Activated CD4-positive, alpha-beta T cell treated with anti-CD3 and anti-CD28 coated beads, Interleukin-2, amount 50 U/mL, for 16 hours (primary cell): ENCODE data around the gene CTNNBIP1.
A peak's percentile ranks its signal among the peaks of the same experiment; 100 is the strongest.

Experiments used
- DNase-seq: peaks from one replicate; pipeline ENCODE4 v3.0.0-alpha.2; 2020

The CTNNBIP1 gene

GRCh38 chr1:9903801-9904527 is 6.1 kb downstream of the CTNNBIP1 start:
- peak; percentile 86 for DNase-seq

- DNase-seq = no peak
These were observed 8.0 kb downstream of the CTNNBIP1 start for GRCh38 chr1:9902060-9902452.

- no peak for DNase-seq
These were observed 8.7 kb downstream of the CTNNBIP1 start for GRCh38 chr1:9901148-9902059.

- DNase-seq = no peak
These were observed 9.7 kb downstream of the CTNNBIP1 start for GRCh38 chr1:9900142-9901043.

- DNase-seq = no peak
These were observed 16.0 kb downstream of the CTNNBIP1 start for GRCh38 chr1:9894115-9894514.

GRCh38 chr1:9892563-9893528 is 17.2 kb downstream of the CTNNBIP1 start:
- no peak for DNase-seq

GRCh38 chr1:9891207-9891606 is 18.9 kb downstream of the CTNNBIP1 start:
- no peak for DNase-seq

GRCh38 chr1:9890224-9890731 is 19.8 kb downstream of the CTNNBIP1 start:
- DNase-seq = no peak

GRCh38 chr1:9889411-9889810 is 20.7 kb downstream of the CTNNBIP1 start:
- DNase-seq = no peak

GRCh38 chr1:9888886-9889285 is 21.2 kb downstream of the CTNNBIP1 start:
- DNase-seq = no peak

GRCh38 chr1:9887070-9887469 is 23.0 kb downstream of the CTNNBIP1 start:
- no peak for DNase-seq

GRCh38 chr1:9886092-9886742 is 23.9 kb downstream of the CTNNBIP1 start:
- DNase-seq = no peak

- no peak for DNase-seq
These were observed 25.3 kb downstream of the CTNNBIP1 start for GRCh38 chr1:9884805-9885204.

GRCh38 chr1:9883585-9884449 is 26.3 kb downstream of the CTNNBIP1 start:
- DNase-seq = no peak

GRCh38 chr1:9882945-9883303 is 27.1 kb downstream of the CTNNBIP1 start:
- DNase-seq = no peak

GRCh38 chr1:9882296-9882944 is 27.6 kb downstream of the CTNNBIP1 start:
- peak; percentile 18 for DNase-seq

- DNase-seq = no peak
These were observed 28.2 kb downstream of the CTNNBIP1 start for GRCh38 chr1:9881838-9882249.

GRCh38 chr1:9878404-9878803 is 31.7 kb downstream of the CTNNBIP1 start:
- no peak for DNase-seq

GRCh38 chr1:9877962-9878361 is 32.1 kb downstream of the CTNNBIP1 start:
- DNase-seq = no peak

- DNase-seq = no peak
These were observed 34.5 kb downstream of the CTNNBIP1 start for GRCh38 chr1:9875636-9876000.
